NT2/D1 (cell line): ENCODE measurements around the gene HTR3B.

Experiments
- SUZ12 ChIP-seq: IDR thresholded peaks from 2 replicates; pipeline ENCODE4 v1.6.1; 2011; ENCODE audit not compliant: insufficient read length, insufficient read depth; ENCODE audit errors: extremely low read depth
- YY1 ChIP-seq: IDR thresholded peaks from 2 replicates; pipeline ENCODE4 v1.6.1; 2011; ENCODE audit not compliant: insufficient read length, insufficient read depth
- ZNF274 ChIP-seq: IDR thresholded peaks from 2 replicates; pipeline ENCODE4 v1.6.1; 2011; ENCODE audit warnings: mild to moderate bottlenecking, low read depth, low read length

DNA sequence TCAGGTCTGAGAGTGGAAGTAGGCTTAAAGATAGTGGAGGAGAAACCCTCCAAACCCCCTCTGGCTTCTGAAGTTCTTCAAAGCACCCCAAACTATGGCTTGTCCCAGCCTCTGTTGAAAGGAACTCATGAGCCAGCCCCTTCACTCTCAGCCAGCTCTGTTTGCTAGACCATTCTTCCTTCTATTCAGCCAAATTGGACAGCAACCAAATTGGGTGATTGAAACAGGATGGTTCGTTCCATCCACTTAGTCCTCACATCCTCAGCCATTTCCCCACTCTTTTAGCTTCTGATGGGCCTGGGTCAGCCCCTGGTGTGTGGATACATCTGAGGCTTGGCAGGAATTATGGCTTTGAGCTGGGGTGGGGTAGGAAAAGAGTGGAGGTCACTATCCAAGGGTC is 74.8 kb downstream of the HTR3B start:
- no peak for TF ChIP-seq ZNF274
- TF ChIP-seq YY1 = no peak
- no peak for TF ChIP-seq SUZ12
